22Rv1 (cell line): ENCODE measurements around the gene TMEM145.

Experiments
- H3K27ac ChIP-seq: fragments of 450-650 bp; 2 replicates; pipeline ENCODE4 v1.5.1; 2017
- ZFX ChIP-seq: fragments of 450-650 bp; IDR thresholded peaks from 2 replicates; pipeline ENCODE4 v1.6.1; 2017; ENCODE audit warnings: antibody characterized with exemption, borderline replicate concordance
- TF ChIP-seq, protein P1 (sequence below): fragments of 450-650 bp; IDR thresholded peaks from 2 replicates; pipeline ENCODE4 v1.5.1; 2017; ENCODE audit warnings: mild to moderate bottlenecking

TMEM145 gene

GRCh38 chr19:42362891-42363440, 49.9 kb downstream of the TMEM145 start:
- no peak overlapping the region for H3K27ac ChIP-seq
- TF ChIP-seq ZFX, result no peak
- TF ChIP-seq, protein P1, sequence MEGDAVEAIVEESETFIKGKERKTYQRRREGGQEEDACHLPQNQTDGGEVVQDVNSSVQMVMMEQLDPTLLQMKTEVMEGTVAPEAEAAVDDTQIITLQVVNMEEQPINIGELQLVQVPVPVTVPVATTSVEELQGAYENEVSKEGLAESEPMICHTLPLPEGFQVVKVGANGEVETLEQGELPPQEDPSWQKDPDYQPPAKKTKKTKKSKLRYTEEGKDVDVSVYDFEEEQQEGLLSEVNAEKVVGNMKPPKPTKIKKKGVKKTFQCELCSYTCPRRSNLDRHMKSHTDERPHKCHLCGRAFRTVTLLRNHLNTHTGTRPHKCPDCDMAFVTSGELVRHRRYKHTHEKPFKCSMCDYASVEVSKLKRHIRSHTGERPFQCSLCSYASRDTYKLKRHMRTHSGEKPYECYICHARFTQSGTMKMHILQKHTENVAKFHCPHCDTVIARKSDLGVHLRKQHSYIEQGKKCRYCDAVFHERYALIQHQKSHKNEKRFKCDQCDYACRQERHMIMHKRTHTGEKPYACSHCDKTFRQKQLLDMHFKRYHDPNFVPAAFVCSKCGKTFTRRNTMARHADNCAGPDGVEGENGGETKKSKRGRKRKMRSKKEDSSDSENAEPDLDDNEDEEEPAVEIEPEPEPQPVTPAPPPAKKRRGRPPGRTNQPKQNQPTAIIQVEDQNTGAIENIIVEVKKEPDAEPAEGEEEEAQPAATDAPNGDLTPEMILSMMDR, result no peak

GRCh38 chr19:42363614-42364346, 50.7 kb downstream of the TMEM145 start:
- no peak overlapping the region for H3K27ac ChIP-seq

GRCh38 chr19:42366673-42367072, 53.6 kb downstream of the TMEM145 start:
- no peak overlapping the region for H3K27ac ChIP-seq
- TF ChIP-seq, protein P1, result no peak
- no peak for TF ChIP-seq ZFX

More at GRCh38 chr19:42363614-42364346, 50.7 kb downstream of the TMEM145 start:
- TF ChIP-seq ZFX, result no peak

DNA sequence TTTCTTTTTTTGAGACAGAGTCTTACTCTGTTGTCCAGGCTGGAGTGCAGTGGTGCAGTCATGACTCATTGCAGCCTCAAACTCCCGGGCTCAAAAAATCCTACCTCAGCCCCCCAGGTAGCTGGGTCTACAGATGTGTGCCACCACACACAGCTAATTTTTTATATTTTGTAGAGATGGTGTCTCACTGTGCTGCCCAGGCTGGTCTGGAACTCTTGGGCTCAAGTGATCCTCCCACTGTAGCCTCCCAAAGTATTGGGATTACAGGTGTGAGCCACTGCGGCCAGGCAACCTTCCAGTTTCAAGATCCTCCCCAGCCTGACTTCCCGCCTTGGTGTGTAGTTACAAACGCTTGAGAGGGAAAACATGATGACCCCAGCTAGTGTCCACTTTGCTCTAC, 54.8 kb downstream of the TMEM145 start:
- TF ChIP-seq, protein P1, result no peak
- TF ChIP-seq ZFX, result no peak
- no peak overlapping the region for H3K27ac ChIP-seq

DNA sequence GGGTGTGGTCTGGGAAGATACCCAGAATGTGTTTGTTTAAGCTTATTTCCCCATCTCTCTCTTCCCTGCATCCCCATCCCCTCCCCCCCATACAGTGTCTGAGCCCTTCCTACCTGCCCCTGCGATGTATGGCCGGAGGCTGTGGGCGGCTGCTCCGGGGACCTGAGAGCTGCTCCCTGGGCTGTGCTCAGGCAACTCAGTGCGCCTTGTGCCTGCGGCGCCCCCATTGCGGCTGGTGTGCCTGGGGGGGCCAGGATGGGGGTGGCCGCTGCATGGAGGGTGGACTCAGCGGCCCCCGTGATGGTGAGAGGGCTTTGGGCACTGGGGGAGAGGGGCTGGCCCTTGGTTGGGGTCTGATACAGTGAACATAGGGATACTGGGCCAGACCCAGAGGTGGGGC, 55.3 kb downstream of the TMEM145 start:
- no peak for TF ChIP-seq ZFX
- TF ChIP-seq, protein P1, result no peak
- H3K27ac ChIP-seq, result no peak overlapping the region

DNA sequence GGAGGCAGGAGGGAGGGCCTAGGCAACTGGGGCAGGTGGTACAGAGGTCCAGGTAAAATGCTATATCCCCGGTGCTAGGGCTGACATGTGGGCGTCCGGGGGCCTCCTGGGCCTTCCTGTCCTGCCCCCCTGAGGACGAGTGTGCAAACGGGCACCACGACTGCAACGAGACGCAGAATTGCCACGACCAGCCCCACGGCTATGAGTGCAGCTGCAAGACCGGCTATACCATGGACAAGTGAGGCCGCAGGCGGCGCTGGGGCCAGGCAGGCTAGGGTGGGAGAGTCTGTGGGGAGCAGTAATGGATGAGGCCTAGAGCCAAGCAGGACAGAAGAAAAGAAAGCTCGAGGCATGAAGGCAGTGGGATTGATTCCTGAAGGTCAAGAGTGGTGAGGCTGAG, 55.7 kb downstream of the TMEM145 start:
- TF ChIP-seq, protein P1, result no peak
- TF ChIP-seq ZFX, result no peak

DNA sequence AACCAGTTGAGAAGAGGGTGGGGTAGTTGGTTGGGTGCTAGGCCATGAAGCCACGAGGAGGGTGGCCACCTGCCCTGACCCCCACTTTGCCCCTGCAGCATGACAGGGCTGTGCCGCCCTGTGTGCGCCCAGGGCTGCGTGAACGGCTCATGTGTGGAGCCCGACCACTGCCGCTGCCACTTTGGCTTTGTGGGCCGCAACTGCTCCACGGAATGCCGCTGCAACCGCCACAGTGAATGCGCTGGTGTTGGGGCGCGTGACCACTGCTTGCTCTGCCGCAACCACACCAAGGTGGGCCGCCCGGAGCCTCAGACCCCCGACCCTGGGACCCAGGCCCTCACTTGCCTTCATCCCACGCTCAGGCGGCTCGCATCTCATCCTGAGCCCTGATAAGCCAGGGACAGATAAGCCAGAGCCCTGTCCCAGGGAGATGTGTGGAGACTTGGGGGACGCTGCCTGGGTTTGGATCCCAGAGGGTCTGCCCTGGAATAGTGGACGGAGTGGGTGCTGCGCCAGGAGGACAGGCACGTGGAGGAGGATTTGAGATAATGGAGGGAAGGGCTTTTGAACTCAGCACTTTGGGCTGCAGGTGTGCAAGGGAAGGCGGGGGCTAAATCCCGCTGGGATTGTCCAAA, 56.4 kb downstream of the TMEM145 start:
- no peak overlapping the region for H3K27ac ChIP-seq
- TF ChIP-seq, protein P1, result no peak
- TF ChIP-seq ZFX, result no peak

More for the DNA sequence above, 55.7 kb downstream of the TMEM145 start:
- H3K27ac ChIP-seq, result no peak overlapping the region
